Measurements from ENCODE around the gene PPP1R18. TPM values are rescaled to one million over a fixed set of nuclear protein-coding genes. Genes with fewer than 3 reads are reported as not detected.

PPP1R18 gene
- total and polyA plus RNA-seq, 2 experiments from 2014 or later, result 13.0 to 43.5 TPM

DNA sequence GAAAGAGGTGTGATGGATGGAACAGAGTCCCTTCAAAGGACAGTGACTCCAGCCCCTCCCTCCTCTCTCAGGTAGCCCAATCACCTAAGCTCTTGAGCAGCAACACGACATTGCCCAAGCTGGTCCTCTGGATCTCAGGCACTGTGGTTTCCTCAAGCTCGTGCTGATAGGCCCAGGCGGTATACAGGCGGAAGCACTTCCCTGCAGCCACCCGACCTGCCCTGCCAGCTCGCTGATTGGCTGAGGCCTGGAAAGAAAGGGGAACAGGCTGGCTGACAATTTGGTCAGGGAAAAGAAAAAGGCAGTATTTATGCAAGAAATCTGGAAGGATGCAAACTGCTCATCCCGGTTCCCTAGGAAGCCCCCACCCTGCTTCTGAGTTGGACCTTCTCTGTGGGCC is 29.9 kb downstream of the PPP1R18 start:
- TF ChIP-seq, protein P1, sequence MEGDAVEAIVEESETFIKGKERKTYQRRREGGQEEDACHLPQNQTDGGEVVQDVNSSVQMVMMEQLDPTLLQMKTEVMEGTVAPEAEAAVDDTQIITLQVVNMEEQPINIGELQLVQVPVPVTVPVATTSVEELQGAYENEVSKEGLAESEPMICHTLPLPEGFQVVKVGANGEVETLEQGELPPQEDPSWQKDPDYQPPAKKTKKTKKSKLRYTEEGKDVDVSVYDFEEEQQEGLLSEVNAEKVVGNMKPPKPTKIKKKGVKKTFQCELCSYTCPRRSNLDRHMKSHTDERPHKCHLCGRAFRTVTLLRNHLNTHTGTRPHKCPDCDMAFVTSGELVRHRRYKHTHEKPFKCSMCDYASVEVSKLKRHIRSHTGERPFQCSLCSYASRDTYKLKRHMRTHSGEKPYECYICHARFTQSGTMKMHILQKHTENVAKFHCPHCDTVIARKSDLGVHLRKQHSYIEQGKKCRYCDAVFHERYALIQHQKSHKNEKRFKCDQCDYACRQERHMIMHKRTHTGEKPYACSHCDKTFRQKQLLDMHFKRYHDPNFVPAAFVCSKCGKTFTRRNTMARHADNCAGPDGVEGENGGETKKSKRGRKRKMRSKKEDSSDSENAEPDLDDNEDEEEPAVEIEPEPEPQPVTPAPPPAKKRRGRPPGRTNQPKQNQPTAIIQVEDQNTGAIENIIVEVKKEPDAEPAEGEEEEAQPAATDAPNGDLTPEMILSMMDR (IDR thresholded peaks at IDR 0.05; ENCODE audit: low read depth, low read length), result no peak
- no peak for DNase-seq (ENCODE audit: low read depth in 1 of 2, low spot score in 1 of 2)
- H3K36me3 ChIP-seq, result peaks cover 73% of the 10 kb centered on the region

DNA sequence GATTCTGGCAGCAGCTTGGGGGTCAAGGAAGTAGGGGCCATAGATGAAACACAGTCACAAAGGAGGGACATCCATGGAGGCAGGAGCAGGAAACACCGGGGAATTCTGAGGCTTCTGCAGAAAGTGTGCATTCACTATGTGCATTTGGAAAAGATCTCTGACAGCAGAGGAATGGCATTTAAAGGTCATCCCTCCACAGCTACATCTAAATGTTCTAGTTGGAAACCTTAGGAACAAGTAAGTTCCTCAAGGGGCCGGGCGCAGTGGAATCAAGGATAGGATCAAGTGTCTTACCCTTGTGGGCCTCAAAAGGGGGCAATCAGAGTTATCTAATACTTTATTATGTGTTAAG is 30.7 kb downstream of the PPP1R18 start:
- Histone ChIP-seq H3K4me3 (no peak overlapping the region), H3K36me3 (peaks cover 70% of the 10 kb centered on the region), H3K4me1 (ENCODE audit: low read depth) (no peaks in the 10 kb centered on the region), H3K27ac (no peak overlapping the region), H3K9me3 (ENCODE audit: low read depth) (no peaks in the 10 kb centered on the region), H3K27me3 (no peaks in the 10 kb centered on the region)
- no peak for DNase-seq (ENCODE audit: low read depth in 1 of 2, low spot score in 1 of 2)
- TF ChIP-seq, protein P1 (IDR thresholded peaks at IDR 0.05; ENCODE audit: low read depth, low read length), result no peak

More for the DNA sequence above, 29.9 kb downstream of the PPP1R18 start:
- no peaks in the 10 kb centered on the region for H3K9me3 ChIP-seq (ENCODE audit: low read depth)
- H3K4me1 ChIP-seq (ENCODE audit: low read depth), result no peaks in the 10 kb centered on the region
- no peaks in the 10 kb centered on the region for H3K27me3 ChIP-seq
- H3K4me3 ChIP-seq, result no peak overlapping the region
- H3K27ac ChIP-seq, result no peak overlapping the region

GRCh38 chr6:30654798-30655742 is 31.4 kb downstream of the PPP1R18 start:
- H3K36me3 ChIP-seq, result peaks cover 70% of the 10 kb centered on the region
- H3K9me3 ChIP-seq (ENCODE audit: low read depth), result no peaks in the 10 kb centered on the region
- H3K4me1 ChIP-seq (ENCODE audit: low read depth), result no peaks in the 10 kb centered on the region
- no peak for DNase-seq (ENCODE audit: low read depth in 1 of 2, low spot score in 1 of 2)
- H3K27me3 ChIP-seq, result no peaks in the 10 kb centered on the region
- TF ChIP-seq, protein P1 (IDR thresholded peaks at IDR 0.05; ENCODE audit: low read depth, low read length), result no peak
- no peak overlapping the region for H3K4me3 ChIP-seq
- no peak overlapping the region for H3K27ac ChIP-seq

DNA sequence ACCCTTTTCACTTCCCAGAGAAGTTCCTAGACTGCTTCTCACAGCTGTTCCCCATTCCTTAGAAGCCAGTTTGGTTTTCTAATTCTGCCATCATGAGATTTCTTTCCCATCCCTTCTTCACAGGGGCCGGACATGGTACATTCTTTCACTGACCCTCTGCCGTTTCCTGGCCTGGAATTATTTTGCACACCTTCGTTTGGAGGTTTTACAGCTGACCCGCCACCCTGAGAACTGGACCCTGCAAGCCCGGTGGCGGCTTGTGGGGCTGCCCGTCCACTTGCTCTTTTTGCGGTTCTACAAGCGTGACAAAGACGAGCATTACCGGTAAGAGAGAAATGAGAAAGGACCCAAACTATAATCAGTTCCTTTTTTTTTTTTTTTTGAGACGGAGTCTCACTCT is 35.3 kb downstream of the PPP1R18 start:
- DNase-seq (ENCODE audit: low read depth in 1 of 2, low spot score in 1 of 2), result no peak
- Histone ChIP-seq H3K4me1 (ENCODE audit: low read depth) (peaks cover 5% of the 10 kb centered on the region), H3K9me3 (ENCODE audit: low read depth) (no peaks in the 10 kb centered on the region), H3K4me3 (no peak overlapping the region), H3K27me3 (no peaks in the 10 kb centered on the region), H3K27ac (no peak overlapping the region), H3K36me3 (peaks cover 49% of the 10 kb centered on the region)
- TF ChIP-seq, protein P1 (IDR thresholded peaks at IDR 0.05; ENCODE audit: low read depth, low read length), result no peak

- H3K4me3 ChIP-seq, result peak overlapping the region; percentile 64
- peaks cover 7% of the 10 kb centered on the region for H3K4me1 ChIP-seq (ENCODE audit: low read depth)
- no peaks in the 10 kb centered on the region for H3K27me3 ChIP-seq
- TF ChIP-seq, protein P1 (IDR thresholded peaks at IDR 0.05; ENCODE audit: low read depth, low read length), result no peak
- peak overlapping the region; percentile 83 for H3K27ac ChIP-seq
- peak; percentile 55 to 88 for DNase-seq (ENCODE audit: low read depth in 1 of 2, low spot score in 1 of 2)
- peaks cover 18% of the 10 kb centered on the region for H3K36me3 ChIP-seq
- no peaks in the 10 kb centered on the region for H3K9me3 ChIP-seq (ENCODE audit: low read depth)
Measured at GRCh38 chr6:30647242-30648116, 39.0 kb downstream of the PPP1R18 start.

Measured in cardiac muscle cell (in vitro differentiated cells and primary cell).